HG03139 (cell line): ENCODE results near the gene AGAP1.

Experiments
- ATAC-seq: cut with Tn5 transposase; IDR thresholded peaks from one replicate; pipeline ENCODE4 v1.9.1; 2021; ENCODE audit not compliant: unreplicated experiment

Gene AGAP1

GRCh38 chr2:235951982-235952381 lies 458.1 kb downstream of the AGAP1 start:
- ATAC-seq, result no peak

GRCh38 chr2:235952714-235953113 lies 458.9 kb downstream of the AGAP1 start:
- ATAC-seq, result no peak

- no peak for ATAC-seq
Measured at GRCh38 chr2:235954281-235954680, 460.4 kb downstream of the AGAP1 start.

- ATAC-seq, result no peak
Measured at GRCh38 chr2:235954888-235955480, 461.1 kb downstream of the AGAP1 start.

GRCh38 chr2:235955664-235956063 lies 461.8 kb downstream of the AGAP1 start:
- no peak for ATAC-seq

GRCh38 chr2:235956281-235956970 lies 462.6 kb downstream of the AGAP1 start:
- ATAC-seq, result no peak

GRCh38 chr2:235957251-235957650 lies 463.4 kb downstream of the AGAP1 start:
- no peak for ATAC-seq

GRCh38 chr2:235958221-235958930 lies 464.5 kb downstream of the AGAP1 start:
- ATAC-seq, result no peak

GRCh38 chr2:235958931-235959410 lies 465.1 kb downstream of the AGAP1 start:
- no peak for ATAC-seq

- ATAC-seq, result no peak
Measured at GRCh38 chr2:235960011-235960715, 466.3 kb downstream of the AGAP1 start.

- ATAC-seq, result no peak
Measured at GRCh38 chr2:235960716-235961640, 467.1 kb downstream of the AGAP1 start.

- ATAC-seq, result no peak
Measured at GRCh38 chr2:235961711-235962110, 467.9 kb downstream of the AGAP1 start.

GRCh38 chr2:235963853-235964577 lies 470.2 kb downstream of the AGAP1 start:
- ATAC-seq, result no peak

GRCh38 chr2:235964787-235965390 lies 471.0 kb downstream of the AGAP1 start:
- no peak for ATAC-seq

GRCh38 chr2:235966396-235966795 lies 472.6 kb downstream of the AGAP1 start:
- no peak for ATAC-seq

- ATAC-seq, result no peak
Measured at GRCh38 chr2:235966932-235967757, 473.3 kb downstream of the AGAP1 start.

GRCh38 chr2:235968155-235968554 lies 474.3 kb downstream of the AGAP1 start:
- no peak for ATAC-seq

GRCh38 chr2:235968616-235969324 lies 474.9 kb downstream of the AGAP1 start:
- no peak for ATAC-seq
